Ovary (tissue), 10 donors: ENCODE results near the gene BCL2A1. TPM values are rescaled to one million over a fixed set of nuclear protein-coding genes. Genes with fewer than 3 reads are reported as not detected.
"Not testable (repeated sequence)": the region's sequence is repeated elsewhere in the genome, so short reads cannot be mapped to it uniquely, and the experiment has no call there.

Source experiments
- DNase-seq, 5 donors: peaks; one replicate each; pipeline ENCODE4 v3.0.0-alpha.2; 2019 to 2020
- H3K27ac ChIP-seq, 2 donors: fragments of 200-600 bp; one replicate each; pipeline versions ENCODE4 v1.5.1 to v1.8.0; 2019 to 2022
- H3K27me3 ChIP-seq: fragments of 200-600 bp; one replicate; pipeline ENCODE4 v1.8.0; 2022
- H3K36me3 ChIP-seq: fragments of 200-600 bp; sonication (generic); one replicate; pipeline ENCODE4 v1.5.1; 2019
- H3K4me1 ChIP-seq: one replicate; pipeline ENCODE4 v1.8.1; 2013; ENCODE audit warnings: mild to moderate bottlenecking, moderate library complexity; ENCODE audit not compliant: insufficient read depth
- H3K4me3 ChIP-seq: fragments of 200-600 bp; sonication (generic); one replicate; pipeline ENCODE4 v1.5.1; 2017
- H3K9me3 ChIP-seq, 2 donors: fragments of 200-600 bp in 1 of 2; sonication (generic) in 1 of 2; one replicate each; pipeline versions ENCODE4 v1.5.1 to v1.8.1; 2013 to 2019; ENCODE audit warnings: mild to moderate bottlenecking in 1 of 2, moderate library complexity in 1 of 2
- CTCF ChIP-seq, 3 donors: fragments of 450-650 bp in 2 of 3; fragments of 200-600 bp in 1 of 3; IDR thresholded peaks; one replicate each; pipeline versions ENCODE4 v1.5.1 to v1.8.0; 2016 to 2022; ENCODE audit warnings: antibody characterized with exemption in 3 of 3, mild to moderate bottlenecking in 1 of 3
- EP300 ChIP-seq: sonication (generic); formaldehyde crosslinking; IDR thresholded peaks from one replicate; pipeline ENCODE4 v1.6.1; 2017; ENCODE audit warnings: antibody characterized with exemption
- POLR2A ChIP-seq: fragments of 450-650 bp; IDR thresholded peaks from one replicate; pipeline ENCODE4 v1.6.1; 2017; ENCODE audit warnings: antibody characterized with exemption, mild to moderate bottlenecking, moderate library complexity
- WGBS, 3 donors: extraction: QIAGEN DNeasy Blood & Tissue Kit in 1 of 3; methylation state at CpG; one replicate each; pipeline versions ENCODE4 v1.1.5 to v1.1.7; 2013 to 2017; 5-methylcytosine and 5-hydroxymethylcytosine counted together
- intact Hi-C, 4 donors: fragments of 100-400 bp; cut with DNase I; formaldehyde crosslinking; loops; one replicate each; pipeline versions ENCODE4 v1.11.0 to v1.15.1; 2022 to 2023
- long read RNA-seq, 3 donors: library from polyadenylated mRNA in 2 of 3; unstranded in 2 of 3; transcript quantifications; one replicate each; pipeline ENCODE4 v2.0.0 and lab custom pipeline, GENCODE V29; 2021 to 2026
- polyA plus RNA-seq, 2 donors: library from polyadenylated mRNA; stranded (reverse); fragments of 200-250 nt in 1 of 2; fragments of 350-450 nt in 1 of 2; fragmentation: Illumina TruSeq in 1 of 2; extraction: RNeasy Lipid Tissue Mini Kit (QIAGEN cat#74804) in 1 of 2; gene quantifications; one replicate each; pipeline ENCODE4 v1.2.3, GENCODE V29; 2013 to 2014
- total RNA-seq, 7 donors: library from RNA; depleted of rRNA in 2 of 7; stranded (reverse); fragments of >200 nt in 2 of 7; fragmentation: NEBNext Ultra II Directional in 3 of 7; extraction: Animal tissue kit (Norgen Biotek cat#: 25700) in 3 of 7; gene quantifications; one replicate each; pipeline versions ENCODE4 v1.1.0 to v1.2.4, GENCODE V29; 2016 to 2023
- donor health status: DM: no; HTN: no; CAD: no; lungs with moderate emphysema.
- donor health status: DM: no; HTN: no; CAD: no.
- donor health status: Bipolar disorder and iron deficiency.
- donor health status: DM: yes; HTN: yes; CAD: no.
- donor health status: DM: no; HTN: no; CAD: no.
- donor health status: DM: yes; HTN: yes; CAD: no.

BCL2A1 gene
- total RNA-seq (1 to 10 TPM in 4 of 7 donors, under 1 TPM in 2, not detected in 1; 0.48 to 4.0 (median 1.2) TPM), polyA plus RNA-seq (1 to 10 TPM in 1 of 2 donors, under 1 TPM in 1; 0.50 to 2.0 TPM)
- long read RNA-seq, donor 1: 0 reads
- long read RNA-seq, donor 2: 0 reads
- long read RNA-seq, donor 3: 0 reads

GRCh38 chr15:79970624-79971434, at the start of gene BCL2A1:
Gene BCL2A1 (minus strand): TSS chr15:79971196. CDS start chr15:79971119, 77 bp downstream.
- Histone ChIP-seq H3K9me3 (no peaks in the 10 kb centered on the region), H3K27me3 (no peaks in the 10 kb centered on the region), H3K4me1 (no peaks in the 10 kb centered on the region), H3K27ac (no peak within 1 kb of the TSS), H3K36me3 (no peaks in the 10 kb centered on the region), H3K4me3 (no peak within 1 kb of the TSS)
- TF ChIP-seq CTCF (IDR thresholded peaks at IDR 0.05) (no peak), EP300 (no peak), POLR2A (no peak)
- intact Hi-C loops: no loop called here
- 5% methylated on average over 11 of the region's 11 CpGs for WGBS, 3 donors
- DNase-seq: no peak

- no peak overlapping the region for H3K4me3 ChIP-seq
- 83 to 89% (median 86%) methylated on average over 3 of the region's 3 CpGs for WGBS, 3 donors
- intact Hi-C loops: no loop called here
Observed at GRCh38 chr15:80020731-80021130, 49.7 kb upstream of the BCL2A1 start.

GRCh38 chr15:80020149-80020548, 49.2 kb upstream of the BCL2A1 start:
- H3K4me1 ChIP-seq, H3K27ac ChIP-seq, H3K9me3 ChIP-seq, DNase-seq, intact Hi-C loops, H3K27me3 ChIP-seq, H3K4me3 ChIP-seq, H3K36me3 ChIP-seq: not testable (repeated sequence)
- 90 to 91% (median 91%) methylated on average over 6 of the region's 6 CpGs for WGBS, 3 donors

More at GRCh38 chr15:80020731-80021130, 49.7 kb upstream of the BCL2A1 start:
- Histone ChIP-seq H3K27ac (no peak overlapping the region), H3K4me1 (peaks cover 1% of the 10 kb centered on the region), H3K9me3 (no peaks in the 10 kb centered on the region), H3K36me3 (no peaks in the 10 kb centered on the region), H3K27me3 (no peaks in the 10 kb centered on the region)
- DNase-seq: no peak
- no peak for TF ChIP-seq EP300
- TF ChIP-seq CTCF (IDR thresholded peaks at IDR 0.05): no peak
- TF ChIP-seq POLR2A: no peak

GRCh38 chr15:80019168-80019745, 48.3 kb upstream of the BCL2A1 start:
- H3K27me3 ChIP-seq: no peaks in the 10 kb centered on the region
- WGBS, 3 donors: 79 to 95% (median 92%) methylated on average over 8 of the region's 8 CpGs
- no peak overlapping the region for H3K4me3 ChIP-seq
- TF ChIP-seq EP300 (no peak), POLR2A (no peak), CTCF (IDR thresholded peaks at IDR 0.05) (no peak)
- H3K36me3 ChIP-seq: no peaks in the 10 kb centered on the region
- H3K9me3 ChIP-seq: no peaks in the 10 kb centered on the region
- H3K4me1 ChIP-seq: peaks cover 1% of the 10 kb centered on the region
- intact Hi-C loops: no loop called here
- no peak overlapping the region for H3K27ac ChIP-seq
- no peak for DNase-seq

- 78 to 84% (median 81%) methylated on average over 8 of the region's 8 CpGs for WGBS, 3 donors
- H3K27me3 ChIP-seq, H3K4me1 ChIP-seq, H3K27ac ChIP-seq, intact Hi-C loops, H3K9me3 ChIP-seq, DNase-seq, H3K4me3 ChIP-seq, H3K36me3 ChIP-seq: not testable (repeated sequence)
Observed at GRCh38 chr15:80017139-80017538, 46.1 kb upstream of the BCL2A1 start.

- H3K4me3 ChIP-seq, DNase-seq, intact Hi-C loops, H3K27ac ChIP-seq, H3K9me3 ChIP-seq, H3K36me3 ChIP-seq, H3K27me3 ChIP-seq, H3K4me1 ChIP-seq: not testable (repeated sequence)
- 91 to 97% (median 96%) methylated on average over 19 to 27 of the region's 27 CpGs for WGBS, 3 donors
Observed at GRCh38 chr15:80016506-80016905, 45.5 kb upstream of the BCL2A1 start.
